Parathyroid adenoma (tissue), 2 donors: ENCODE data around the gene SUMF1.

Experiments used
- H2AFZ ChIP-seq: fragments of 300-600 bp; sonication (generic); one replicate; pipeline ENCODE4 v1.7.0; 2017; ENCODE audit warnings: antibody characterized with exemption, mild to moderate bottlenecking
- H3K27ac ChIP-seq: fragments of 300-600 bp; sonication (generic); one replicate; pipeline ENCODE4 v1.7.0; 2017
- H3K27me3 ChIP-seq: fragments of 300-600 bp; sonication (generic); one replicate; pipeline ENCODE4 v1.7.0; 2017; ENCODE audit warnings: low read length; ENCODE audit not compliant: control insufficient read depth, insufficient read depth
- H3K36me3 ChIP-seq: fragments of 300-600 bp; sonication (generic); one replicate; pipeline ENCODE4 v1.7.0; 2017; ENCODE audit warnings: low read length; ENCODE audit not compliant: control insufficient read depth, insufficient read depth
- H3K4me1 ChIP-seq: fragments of 300-600 bp; sonication (generic); one replicate; pipeline ENCODE4 v1.7.0; 2017; ENCODE audit warnings: control low read depth
- H3K4me2 ChIP-seq: fragments of 300-600 bp; sonication (generic); one replicate; pipeline ENCODE4 v1.7.0; 2017; ENCODE audit warnings: low read length
- H3K4me3 ChIP-seq: fragments of 300-600 bp; sonication (generic); one replicate; pipeline ENCODE4 v1.7.0; 2017; ENCODE audit warnings: low read depth, low read length
- H3K79me2 ChIP-seq: fragments of 300-600 bp; sonication (generic); one replicate; pipeline ENCODE4 v1.7.0; 2017; ENCODE audit warnings: control low read depth
- H3K9ac ChIP-seq: fragments of 300-600 bp; sonication (generic); one replicate; pipeline ENCODE4 v1.7.0; 2017; ENCODE audit warnings: mild to moderate bottlenecking
- H3K9me3 ChIP-seq: fragments of 300-600 bp; sonication (generic); one replicate; pipeline ENCODE4 v1.7.0; 2017; ENCODE audit warnings: low read length; ENCODE audit not compliant: control insufficient read depth
- TF ChIP-seq, protein P1 (sequence below): fragments of 300-600 bp; sonication (generic); IDR thresholded peaks from one replicate; pipeline ENCODE4 v1.7.0; 2017; ENCODE audit warnings: antibody characterized with exemption, mild to moderate bottlenecking
- donor health status: primary hyperparathyroidism.

The SUMF1 gene

DNA sequence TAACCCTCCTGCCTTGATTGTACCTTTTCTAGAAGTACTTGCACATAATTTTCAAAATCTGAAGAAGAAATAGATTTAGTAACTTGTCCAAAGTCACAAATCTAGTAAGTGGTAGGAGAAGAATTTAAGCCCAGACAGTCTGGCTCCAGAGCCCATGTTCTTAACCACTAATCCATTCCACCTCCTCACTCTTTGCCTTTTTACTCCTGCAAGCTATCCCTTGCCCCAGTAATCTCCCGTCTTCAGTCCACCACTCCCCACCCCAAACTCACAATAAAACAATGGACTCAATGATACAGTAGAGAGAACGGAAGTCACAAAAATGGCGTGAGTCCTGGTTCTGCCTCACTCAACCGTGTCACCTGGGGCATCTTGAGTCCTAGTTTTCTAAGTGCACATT lies 115.2 kb downstream of the SUMF1 start:
- H3K4me2 ChIP-seq, result no peak overlapping the region
- H3K36me3 ChIP-seq, result no peaks in the 10 kb centered on the region
- H3K4me3 ChIP-seq, result no peak overlapping the region
- no peak overlapping the region for H3K9ac ChIP-seq
- H3K27ac ChIP-seq, result no peak overlapping the region
- H2AFZ ChIP-seq, result no peak overlapping the region
- no peaks in the 10 kb centered on the region for H3K9me3 ChIP-seq
- no peaks in the 10 kb centered on the region for H3K4me1 ChIP-seq
- H3K27me3 ChIP-seq, result no peaks in the 10 kb centered on the region
- peaks cover 4% of the 10 kb centered on the region for H3K79me2 ChIP-seq
- TF ChIP-seq, protein P1, sequence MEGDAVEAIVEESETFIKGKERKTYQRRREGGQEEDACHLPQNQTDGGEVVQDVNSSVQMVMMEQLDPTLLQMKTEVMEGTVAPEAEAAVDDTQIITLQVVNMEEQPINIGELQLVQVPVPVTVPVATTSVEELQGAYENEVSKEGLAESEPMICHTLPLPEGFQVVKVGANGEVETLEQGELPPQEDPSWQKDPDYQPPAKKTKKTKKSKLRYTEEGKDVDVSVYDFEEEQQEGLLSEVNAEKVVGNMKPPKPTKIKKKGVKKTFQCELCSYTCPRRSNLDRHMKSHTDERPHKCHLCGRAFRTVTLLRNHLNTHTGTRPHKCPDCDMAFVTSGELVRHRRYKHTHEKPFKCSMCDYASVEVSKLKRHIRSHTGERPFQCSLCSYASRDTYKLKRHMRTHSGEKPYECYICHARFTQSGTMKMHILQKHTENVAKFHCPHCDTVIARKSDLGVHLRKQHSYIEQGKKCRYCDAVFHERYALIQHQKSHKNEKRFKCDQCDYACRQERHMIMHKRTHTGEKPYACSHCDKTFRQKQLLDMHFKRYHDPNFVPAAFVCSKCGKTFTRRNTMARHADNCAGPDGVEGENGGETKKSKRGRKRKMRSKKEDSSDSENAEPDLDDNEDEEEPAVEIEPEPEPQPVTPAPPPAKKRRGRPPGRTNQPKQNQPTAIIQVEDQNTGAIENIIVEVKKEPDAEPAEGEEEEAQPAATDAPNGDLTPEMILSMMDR, result no peak

DNA sequence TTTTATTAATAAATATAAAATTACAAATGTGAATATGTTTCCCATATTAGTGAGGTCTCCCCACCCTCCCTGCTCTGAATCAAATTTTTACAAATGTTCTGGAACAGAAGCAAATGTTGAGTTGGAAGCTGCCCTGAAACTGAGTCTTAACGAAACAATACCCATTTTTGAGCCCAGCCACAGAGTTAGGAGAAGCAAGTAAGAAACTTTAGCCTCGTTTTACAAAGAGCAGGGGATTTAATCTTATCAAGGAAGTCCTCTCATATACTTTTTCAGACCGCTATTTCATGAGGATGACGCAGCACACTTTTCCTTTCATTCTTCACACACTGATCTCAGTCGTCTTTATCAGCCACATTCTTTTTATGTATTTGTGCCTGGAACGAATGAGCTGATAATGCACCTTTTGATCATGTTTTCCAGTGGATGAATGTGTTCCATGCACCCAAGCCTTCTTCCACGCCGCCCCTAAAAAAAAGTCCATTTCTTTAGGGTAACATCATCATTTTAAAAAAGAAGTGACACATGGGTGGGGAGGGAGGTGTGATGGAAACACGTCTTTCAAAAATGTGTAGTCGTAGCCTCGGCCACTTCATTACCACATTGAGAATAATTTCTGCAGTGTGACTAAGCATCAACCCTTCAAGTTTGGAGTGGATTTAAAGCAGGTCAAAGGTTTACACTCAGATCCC lies 115.8 kb downstream of the SUMF1 start:
- no peaks in the 10 kb centered on the region for H3K9me3 ChIP-seq
- TF ChIP-seq, protein P1, result no peak
- no peak overlapping the region for H3K9ac ChIP-seq
- no peak overlapping the region for H2AFZ ChIP-seq
- H3K27ac ChIP-seq, result no peak overlapping the region
- H3K4me1 ChIP-seq, result no peaks in the 10 kb centered on the region
- H3K4me3 ChIP-seq, result no peak overlapping the region
- H3K79me2 ChIP-seq, result peaks cover 4% of the 10 kb centered on the region
- no peaks in the 10 kb centered on the region for H3K27me3 ChIP-seq
- H3K36me3 ChIP-seq, result no peaks in the 10 kb centered on the region
- no peak overlapping the region for H3K4me2 ChIP-seq

DNA sequence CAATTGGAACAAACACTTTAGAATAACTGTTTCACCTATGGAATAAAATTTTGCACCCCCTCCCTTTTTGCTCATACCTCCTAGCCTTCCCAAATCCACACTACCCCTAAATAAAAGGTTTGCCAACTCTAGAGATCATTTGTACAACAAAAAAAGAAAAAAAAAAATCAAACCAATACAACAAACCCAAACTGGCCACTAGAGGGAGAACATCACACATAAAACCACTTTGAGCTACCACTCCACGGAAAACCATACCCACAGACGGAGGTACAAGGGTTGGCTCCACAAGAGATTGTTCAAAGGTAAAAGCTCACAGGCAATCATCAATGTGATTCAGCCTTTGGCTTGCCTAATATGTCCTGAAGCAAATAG lies 116.3 kb downstream of the SUMF1 start:
- H3K4me3 ChIP-seq, result no peak overlapping the region
- H2AFZ ChIP-seq, result no peak overlapping the region
- TF ChIP-seq, protein P1, result peak; percentile 83
- H3K27ac ChIP-seq, result no peak overlapping the region
- peaks cover 4% of the 10 kb centered on the region for H3K79me2 ChIP-seq
- no peaks in the 10 kb centered on the region for H3K9me3 ChIP-seq
- no peaks in the 10 kb centered on the region for H3K4me1 ChIP-seq
- no peaks in the 10 kb centered on the region for H3K27me3 ChIP-seq
- H3K36me3 ChIP-seq, result no peaks in the 10 kb centered on the region
- H3K4me2 ChIP-seq, result no peak overlapping the region
- H3K9ac ChIP-seq, result no peak overlapping the region

DNA sequence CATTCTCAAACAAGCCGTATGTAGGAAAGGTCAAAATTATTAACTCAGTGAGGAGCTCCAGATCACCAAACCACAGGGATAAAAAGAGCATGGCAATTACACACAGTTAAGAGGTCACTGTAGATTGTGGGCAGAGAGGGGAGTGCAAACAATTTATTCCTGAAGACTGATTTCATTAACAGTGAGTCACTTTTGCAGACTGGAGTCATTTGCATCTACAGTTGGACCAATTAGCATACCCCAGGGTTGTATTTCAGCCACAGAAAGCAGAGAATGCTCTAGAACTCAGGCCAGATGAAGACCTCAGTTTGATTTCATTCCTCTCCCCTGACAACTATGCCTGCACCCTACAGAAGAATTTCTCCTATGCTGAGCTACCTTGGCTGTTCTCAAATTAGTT lies 123.8 kb downstream of the SUMF1 start:
- Histone ChIP-seq H3K79me2 (no peaks in the 10 kb centered on the region), H3K36me3 (no peaks in the 10 kb centered on the region), H3K4me1 (no peaks in the 10 kb centered on the region), H3K9ac (no peak overlapping the region), H2AFZ (no peak overlapping the region), H3K9me3 (no peaks in the 10 kb centered on the region), H3K4me2 (no peak overlapping the region), H3K27ac (no peak overlapping the region), H3K4me3 (no peak overlapping the region), H3K27me3 (no peaks in the 10 kb centered on the region)
- TF ChIP-seq, protein P1, result no peak

DNA sequence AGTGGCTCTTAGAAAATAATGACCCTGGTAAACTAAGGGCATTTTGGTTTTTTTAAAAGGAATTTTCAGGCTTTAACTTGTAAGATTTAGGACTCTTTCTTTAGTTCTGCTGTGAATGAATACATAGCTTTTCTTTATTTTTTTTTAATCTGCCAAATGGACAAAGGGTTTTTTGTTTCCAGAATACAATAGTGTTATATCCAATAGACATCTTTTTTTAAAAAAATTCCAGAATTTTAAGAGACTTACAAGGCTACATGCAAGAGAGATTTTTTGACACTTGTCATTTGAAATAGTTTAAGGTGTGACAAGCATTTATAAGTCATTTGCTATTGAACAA lies 125.8 kb downstream of the SUMF1 start:
- no peak overlapping the region for H3K27ac ChIP-seq

More for the DNA sequence above, 125.8 kb downstream of the SUMF1 start:
- no peak overlapping the region for H2AFZ ChIP-seq
- H3K9ac ChIP-seq, result no peak overlapping the region
- TF ChIP-seq, protein P1, result no peak
- no peak overlapping the region for H3K4me2 ChIP-seq
- H3K9me3 ChIP-seq, result no peaks in the 10 kb centered on the region
- H3K4me3 ChIP-seq, result no peak overlapping the region
- no peaks in the 10 kb centered on the region for H3K79me2 ChIP-seq
- H3K27me3 ChIP-seq, result no peaks in the 10 kb centered on the region
- H3K4me1 ChIP-seq, result no peaks in the 10 kb centered on the region
- H3K36me3 ChIP-seq, result no peaks in the 10 kb centered on the region
